ENCODE data around the gene DOCK9. TPM values are rescaled to one million over a fixed set of nuclear protein-coding genes. Genes with fewer than 3 reads are reported as not detected.

Gene DOCK9
- total and polyA plus RNA-seq, 2 experiments from 2014 or later: 32.8 to 39.1 TPM

- H3K4me1 ChIP-seq (ENCODE audit: low read depth): peaks cover 3% of the 10 kb centered on the region
- H3K27ac ChIP-seq: no peak overlapping the region
- H3K27me3 ChIP-seq: no peaks in the 10 kb centered on the region
- no peaks in the 10 kb centered on the region for H3K9me3 ChIP-seq (ENCODE audit: low read depth)
- DNase-seq (ENCODE audit: low read depth in 1 of 2, low spot score in 1 of 2): peak; percentile 80 to 86
- peaks cover 17% of the 10 kb centered on the region for H3K36me3 ChIP-seq
- H3K4me3 ChIP-seq: no peak overlapping the region
- peak; percentile 95 for TF ChIP-seq CTCF (IDR thresholded peaks at IDR 0.05; ENCODE audit: low read depth, low read length)
These were observed 134.9 kb downstream of the DOCK9 start for GRCh38 chr13:98842858-98843481.

GRCh38 chr13:98842070-98842469, 135.8 kb downstream of the DOCK9 start:
- H3K9me3 ChIP-seq (ENCODE audit: low read depth): no peaks in the 10 kb centered on the region
- H3K4me3 ChIP-seq: no peak overlapping the region
- H3K4me1 ChIP-seq (ENCODE audit: low read depth): peaks cover 3% of the 10 kb centered on the region
- no peak overlapping the region for H3K27ac ChIP-seq
- H3K36me3 ChIP-seq: peaks cover 17% of the 10 kb centered on the region
- peak in 1 of 2 donors; percentile 42 for DNase-seq (ENCODE audit: low read depth in 1 of 2, low spot score in 1 of 2)
- TF ChIP-seq CTCF (IDR thresholded peaks at IDR 0.05; ENCODE audit: low read depth, low read length): no peak
- H3K27me3 ChIP-seq: no peaks in the 10 kb centered on the region

GRCh38 chr13:98839856-98840769, 137.8 kb downstream of the DOCK9 start:
- Histone ChIP-seq H3K4me1 (ENCODE audit: low read depth) (peaks cover 3% of the 10 kb centered on the region), H3K9me3 (ENCODE audit: low read depth) (no peaks in the 10 kb centered on the region), H3K36me3 (peaks cover 7% of the 10 kb centered on the region), H3K27me3 (no peaks in the 10 kb centered on the region), H3K4me3 (no peak overlapping the region), H3K27ac (no peak overlapping the region)
- DNase-seq (ENCODE audit: low read depth in 1 of 2, low spot score in 1 of 2): peak; percentile 70 to 81
- peak; percentile 95 for TF ChIP-seq CTCF (IDR thresholded peaks at IDR 0.05; ENCODE audit: low read depth, low read length)

- Histone ChIP-seq H3K27me3 (no peaks in the 10 kb centered on the region), H3K9me3 (ENCODE audit: low read depth) (no peaks in the 10 kb centered on the region), H3K4me1 (ENCODE audit: low read depth) (peaks cover 3% of the 10 kb centered on the region), H3K4me3 (no peak overlapping the region), H3K36me3 (no peaks in the 10 kb centered on the region), H3K27ac (no peak overlapping the region)
- TF ChIP-seq CTCF (IDR thresholded peaks at IDR 0.05; ENCODE audit: low read depth, low read length): no peak
- DNase-seq (ENCODE audit: low read depth in 1 of 2, low spot score in 1 of 2): no peak
These were observed 139.1 kb downstream of the DOCK9 start for GRCh38 chr13:98838776-98839175.

GRCh38 chr13:98837896-98838295, 140.0 kb downstream of the DOCK9 start:
- Histone ChIP-seq H3K27ac (no peak overlapping the region), H3K9me3 (ENCODE audit: low read depth) (no peaks in the 10 kb centered on the region), H3K27me3 (no peaks in the 10 kb centered on the region), H3K4me3 (no peak overlapping the region), H3K4me1 (ENCODE audit: low read depth) (peaks cover 3% of the 10 kb centered on the region), H3K36me3 (no peaks in the 10 kb centered on the region)
- DNase-seq (ENCODE audit: low read depth in 1 of 2, low spot score in 1 of 2): no peak
- no peak for TF ChIP-seq CTCF (IDR thresholded peaks at IDR 0.05; ENCODE audit: low read depth, low read length)
